Measurements from ENCODE around the gene GTF2H2. TPM values are rescaled to one million over a fixed set of nuclear protein-coding genes. Genes with fewer than 3 reads are reported as not detected.
"Not testable (repeated sequence)": the region's sequence is repeated elsewhere in the genome, so short reads cannot be mapped to it uniquely, and the experiment has no call there.

GTF2H2 gene
- total RNA-seq, 1 experiment from 2014 or later, result 29.2 TPM

DNA sequence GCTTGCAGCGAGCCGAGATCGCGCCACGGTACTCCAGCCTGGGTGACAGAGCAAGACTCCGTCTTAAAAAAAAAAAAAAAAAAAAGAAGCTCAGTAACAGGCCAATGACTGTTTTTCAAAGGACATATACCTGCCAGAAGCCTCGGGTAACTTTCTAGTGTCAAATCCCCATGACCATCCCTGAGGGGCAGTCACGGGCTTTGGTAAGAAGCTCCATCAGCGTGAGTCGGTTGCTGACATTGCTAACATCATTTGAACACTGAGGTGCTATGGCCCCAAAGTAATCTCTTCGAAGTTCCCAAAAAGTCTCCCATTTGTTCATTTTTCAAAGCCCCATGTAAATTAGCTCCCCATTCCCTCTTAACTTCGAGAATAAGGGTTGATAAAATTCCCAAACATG lies 53.9 kb downstream of the GTF2H2 start:
- DNase-seq (ENCODE audit: low spot score), result peak; percentile 1

DNA sequence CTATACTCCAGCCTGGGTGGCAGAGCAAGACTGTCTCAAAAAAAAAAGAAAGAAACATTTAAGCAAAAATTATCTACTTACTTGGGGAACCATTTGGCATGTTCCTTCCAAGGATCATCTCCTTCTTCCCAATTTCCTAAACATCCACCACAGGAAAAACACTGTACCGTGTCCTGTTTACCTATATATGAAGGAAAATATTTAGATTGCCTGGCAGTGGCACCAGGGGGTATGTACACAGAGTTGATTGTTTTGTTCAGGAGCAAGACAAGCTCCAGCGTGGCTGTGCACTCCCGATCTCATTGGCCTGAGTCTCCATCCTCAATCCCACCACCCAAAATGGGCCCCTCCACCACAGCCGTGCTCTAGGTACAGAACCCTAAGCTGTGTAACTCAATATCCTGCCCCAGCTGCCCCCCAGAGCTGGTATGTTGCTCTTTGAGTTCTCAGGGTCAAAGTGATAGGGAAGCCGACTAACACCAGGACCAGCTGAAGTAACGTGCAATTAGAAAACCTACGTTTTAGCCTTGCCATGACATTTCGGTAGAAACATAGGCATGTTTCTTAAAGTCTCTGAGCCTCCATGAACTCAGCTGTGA lies 56.2 kb downstream of the GTF2H2 start:
- peak; percentile 0 for DNase-seq (ENCODE audit: low spot score)

- not testable (repeated sequence) for DNase-seq (ENCODE audit: low spot score)
These were observed 60.5 kb downstream of the GTF2H2 start for GRCh38 chr5:71006983-71007382.

Other genes with a start within 250 kb of the GTF2H2 start
- 3.4 and 3.5 TPM in 2 replicates for gene SERF1A, start 167.0 kb downstream of the GTF2H2 start, total RNA-seq (2014; rRNA removed; shearing (Covaris generic))
- gene SMN1, start 142.6 kb downstream of the GTF2H2 start, total RNA-seq (2014; rRNA removed; shearing (Covaris generic)), result 34.9 and 36.7 TPM in 2 replicates
- 0.49 and 0.60 TPM in 2 replicates for gene NAIP, start 42.3 kb downstream of the GTF2H2 start, total RNA-seq (2014; rRNA removed; shearing (Covaris generic))